HEK293 (cell line): Measurements from ENCODE around the gene PDC.

Experiments
- CTCF ChIA-PET: fragments of 350-600 bp; formaldehyde crosslinking; extraction: SDS; loops from one replicate; lab custom pipeline; 2021; ENCODE audit warnings: antibody characterized with exemption; lab: Yijun Ruan, JAX
- POLR2A ChIA-PET: fragments of 300-600 bp; formaldehyde crosslinking; extraction: SDS; loops from one replicate; lab custom pipeline; 2020; ENCODE audit warnings: antibody characterized with exemption, inconsistent platforms; lab: Yijun Ruan, JAX
- H3K27ac ChIP-seq: fragments of 200-500 bp; sonication (Bioruptor generic); 2 replicates; pipeline ENCODE4 v1.5.1; 2014; ENCODE audit warnings: low read depth, low read length, control low read depth, inconsistent platforms; ENCODE audit errors: extremely low read depth
- H3K36me3 ChIP-seq, 2 experiments: fragments of 200-500 bp in 1 of 2; sonication (Bioruptor generic) in 1 of 2; 1 replicate in 1 of 2; 2 replicates in 1 of 2; pipeline ENCODE4 v1.5.1; 2014 to 2017; ENCODE audit warnings: inconsistent platforms in 2 of 2, low read length in 2 of 2; ENCODE audit not compliant: control insufficient read depth in 2 of 2, insufficient read depth in 1 of 2
- H3K4me1 ChIP-seq: fragments of 200-500 bp; sonication (Bioruptor generic); 2 replicates; pipeline ENCODE4 v1.5.1; 2014; ENCODE audit warnings: mild to moderate bottlenecking, low read length, inconsistent platforms; ENCODE audit not compliant: control insufficient read depth, insufficient read depth
- H3K4me3 ChIP-seq: 2 replicates; pipeline ENCODE4 v1.5.1; 2011; ENCODE audit warnings: low read depth, mild to moderate bottlenecking, control low read depth, low read length, moderate library complexity
- H3K9me3 ChIP-seq: fragments of 200-500 bp; sonication (Bioruptor generic); 2 replicates; pipeline ENCODE4 v1.5.1; 2014; ENCODE audit warnings: low read depth, low read length, inconsistent platforms; ENCODE audit not compliant: control insufficient read depth, insufficient read depth
- PRDM1 ChIP-seq: fragments of 450-650 bp; formaldehyde crosslinking; IDR thresholded peaks from 2 replicates; pipeline ENCODE4; 2016; ENCODE audit warnings: missing biosample characterization, missing genetic modification characterization
- REPIN1 ChIP-seq: fragments of 450-650 bp; formaldehyde crosslinking; IDR thresholded peaks from 2 replicates; pipeline ENCODE4 v1.5.1; 2017; ENCODE audit warnings: missing biosample characterization, missing genetic modification characterization, low read depth
- SCRT1 ChIP-seq: fragments of 450-650 bp; formaldehyde crosslinking; IDR thresholded peaks from 2 replicates; pipeline ENCODE4 v1.5.1; 2016; ENCODE audit warnings: missing biosample characterization, missing genetic modification characterization, borderline replicate concordance
- SETDB1 ChIP-seq: IDR thresholded peaks from one replicate; pipeline ENCODE4 v1.6.1; 2017; ENCODE audit warnings: mild to moderate bottlenecking, low read length, moderate library complexity, mixed read lengths; ENCODE audit not compliant: insufficient read length
- SP3 ChIP-seq: fragments of 450-650 bp; formaldehyde crosslinking; IDR thresholded peaks from 2 replicates; pipeline ENCODE4 v1.5.1; 2016; ENCODE audit warnings: missing biosample characterization, missing genetic modification characterization
- TSHZ1 ChIP-seq: fragments of 450-650 bp; formaldehyde crosslinking; IDR thresholded peaks from 2 replicates; pipeline ENCODE4 v1.5.1; 2016; ENCODE audit warnings: missing biosample characterization, missing genetic modification characterization, borderline replicate concordance
- ZBTB1 ChIP-seq: fragments of 450-650 bp; formaldehyde crosslinking; IDR thresholded peaks from 2 replicates; pipeline ENCODE4 v1.5.1; 2016; ENCODE audit warnings: missing biosample characterization, missing genetic modification characterization
- ZBTB6 ChIP-seq: fragments of 450-650 bp; formaldehyde crosslinking; IDR thresholded peaks from 2 replicates; pipeline ENCODE4 v1.5.1; 2017; ENCODE audit warnings: missing biosample characterization, missing genetic modification characterization
- ZBTB7A ChIP-seq: fragments of 450-650 bp; formaldehyde crosslinking; IDR thresholded peaks from 2 replicates; pipeline ENCODE4 v1.5.1; 2016; ENCODE audit warnings: low read depth, missing biosample characterization, missing genetic modification characterization
- ZNF184 ChIP-seq: fragments of 450-650 bp; IDR thresholded peaks from 2 replicates; pipeline ENCODE4 v1.5.1; 2018; ENCODE audit warnings: missing biosample characterization, mild to moderate bottlenecking, missing genetic modification characterization
- ZNF24 ChIP-seq: fragments of 450-650 bp; formaldehyde crosslinking; IDR thresholded peaks from 2 replicates; pipeline ENCODE4 v1.5.1; 2016; ENCODE audit warnings: missing biosample characterization, missing genetic modification characterization
- ZNF26 ChIP-seq: fragments of 450-650 bp; formaldehyde crosslinking; IDR thresholded peaks from 2 replicates; pipeline ENCODE4 v1.5.1; 2016; ENCODE audit warnings: missing biosample characterization, missing genetic modification characterization
- ZNF266 ChIP-seq: fragments of 450-650 bp; formaldehyde crosslinking; IDR thresholded peaks from 2 replicates; pipeline ENCODE4 v1.5.1; 2016; ENCODE audit warnings: missing biosample characterization, missing genetic modification characterization, low read depth
- ZNF488 ChIP-seq: fragments of 450-650 bp; formaldehyde crosslinking; IDR thresholded peaks from 2 replicates; pipeline ENCODE4 v1.5.1; 2016; ENCODE audit warnings: missing biosample characterization, missing genetic modification characterization
- ZNF518A ChIP-seq: fragments of 450-650 bp; formaldehyde crosslinking; conservative IDR thresholded peaks from 2 replicates; pipeline ENCODE4 v1.5.1; 2016; ENCODE audit warnings: low read depth, missing biosample characterization, missing genetic modification characterization
- ZNF596 ChIP-seq: fragments of 450-650 bp; IDR thresholded peaks from 2 replicates; pipeline ENCODE4 v1.5.0; 2018; ENCODE audit warnings: missing biosample characterization, mild to moderate bottlenecking, missing genetic modification characterization, moderate library complexity
- ZNF624 ChIP-seq: fragments of 450-650 bp; formaldehyde crosslinking; IDR thresholded peaks from 2 replicates; pipeline ENCODE4 v1.5.1; 2017; ENCODE audit warnings: missing biosample characterization, missing genetic modification characterization
- ZNF629 ChIP-seq: fragments of 450-650 bp; formaldehyde crosslinking; IDR thresholded peaks from 2 replicates; pipeline ENCODE4 v1.5.1; 2017; ENCODE audit warnings: missing biosample characterization, missing genetic modification characterization
- ZNF830 ChIP-seq: fragments of 450-650 bp; IDR thresholded peaks from 2 replicates; pipeline ENCODE4 v1.5.0; 2018; ENCODE audit warnings: missing biosample characterization, missing genetic modification characterization, low read depth, mild to moderate bottlenecking, moderate library complexity

PDC gene

GRCh38 chr1:186442651-186443375 lies 18.1 kb downstream of the PDC start:
- POLR2A ChIA-PET: no interaction called here
- Histone ChIP-seq H3K9me3 (no peaks in the 10 kb centered on the region), H3K36me3 (no peaks in the 10 kb centered on the region), H3K4me3 (no peak overlapping the region), H3K27ac (no peak overlapping the region), H3K4me1 (no peaks in the 10 kb centered on the region)
- CTCF ChIA-PET: no interaction called here
- TF ChIP-seq PRDM1 (tag by site-specific recombination) (peak; percentile 38; the same call in 1 of the 2 replicates), ZNF24 (tag by site-specific recombination) (no peak), ZNF488 (tag by site-specific recombination) (no peak), SCRT1 (tag by site-specific recombination) (no peak), ZNF596 (tag by site-specific recombination) (no peak), ZNF830 (tag by site-specific recombination) (no peak), ZBTB6 (tag by site-specific recombination) (no peak), ZNF629 (tag by site-specific recombination) (0 out of 2 replicates have a peak, but pooled peaks have one; percentile 11)

- no peaks in the 10 kb centered on the region for H3K36me3 ChIP-seq
- no peak overlapping the region for H3K4me3 ChIP-seq
- no peaks in the 10 kb centered on the region for H3K9me3 ChIP-seq
- TF ChIP-seq ZNF184 (no peak), SP3 (tag by site-specific recombination) (no peak), ZBTB7A (no peak), ZBTB1 (tag by site-specific recombination) (no peak), SETDB1 (no peak), ZNF624 (tag by site-specific recombination) (no peak)
- no peak overlapping the region for H3K27ac ChIP-seq
- ChIA-PET CTCF (no interaction called here), POLR2A (interaction anchor here (0.6 kb wide), 1 partner anchor 58 kb away, joined by 4 read pairs; no protein-coding TSS in a partner anchor)
- H3K4me1 ChIP-seq: no peaks in the 10 kb centered on the region
These were observed 20.3 kb downstream of the PDC start for GRCh38 chr1:186440584-186440983.

- Histone ChIP-seq H3K9me3 (no peaks in the 10 kb centered on the region), H3K36me3 (no peaks in the 10 kb centered on the region), H3K4me3 (no peak overlapping the region), H3K27ac (no peak overlapping the region), H3K4me1 (no peaks in the 10 kb centered on the region)
- ChIA-PET CTCF (interaction anchor here (1.4 kb wide), 1 partner anchor 44 kb away, joined by 3 read pairs; no protein-coding TSS in a partner anchor), POLR2A (no interaction called here)
- TF ChIP-seq ZNF266: no peak
- TF ChIP-seq ZNF518A: no peak
- TF ChIP-seq REPIN1 (tag by site-specific recombination): no peak
- no peak for TF ChIP-seq ZNF26 (tag by site-specific recombination)
- TF ChIP-seq TSHZ1 (tag by site-specific recombination): no peak
These were observed 22.3 kb downstream of the PDC start for GRCh38 chr1:186438567-186438966.
